Measurements from ENCODE around the gene B4GAT1.
"Not testable (repeated sequence)": the region's sequence is repeated elsewhere in the genome, so short reads cannot be mapped to it uniquely, and the experiment has no call there.

B4GAT1 gene
- 4.0 to 13.8 (median 5.0) reads per million in 9 experiments for total RNA-seq

DNA sequence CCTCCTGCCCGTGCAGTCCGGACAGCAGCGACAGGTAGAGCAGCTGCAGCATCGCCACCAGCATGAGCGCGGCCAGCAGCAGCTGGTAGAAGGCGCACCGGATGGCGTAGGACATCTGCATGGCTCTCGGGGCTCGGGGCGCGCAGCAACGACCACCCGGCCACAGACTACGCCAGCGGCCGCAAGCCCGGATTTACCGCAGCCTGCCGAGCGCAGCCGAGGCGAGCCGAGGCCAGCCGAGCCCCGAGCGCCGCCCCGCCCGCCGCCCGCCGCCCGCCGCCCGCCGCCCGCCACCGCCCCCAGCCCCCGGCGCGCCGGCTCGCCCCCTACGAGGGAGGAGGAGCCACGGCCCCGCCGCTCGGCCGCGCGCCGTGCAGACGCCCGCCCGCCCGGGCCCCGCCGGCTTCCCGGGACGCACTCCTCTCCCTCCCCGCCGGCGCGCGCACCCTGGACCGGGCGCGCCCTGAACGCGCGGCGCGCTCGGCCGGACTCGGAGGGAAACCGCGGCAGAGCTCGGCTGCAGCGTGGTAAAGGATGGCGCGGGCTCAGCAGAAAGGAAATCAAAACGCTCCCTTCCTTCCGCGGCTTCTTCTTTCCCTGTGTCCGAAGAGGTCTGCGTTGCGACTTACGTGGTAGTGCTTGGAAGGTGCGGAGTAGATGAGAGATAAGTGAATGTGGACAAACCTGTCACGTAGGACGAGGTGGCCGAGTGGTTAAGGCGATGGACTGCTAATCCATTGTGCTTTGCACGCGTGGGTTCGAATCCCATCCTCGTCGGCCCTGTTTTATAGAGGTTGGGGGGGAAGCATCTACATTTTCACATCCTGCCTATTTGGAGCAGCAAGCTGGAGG is at the start of gene B4GAT1:
Gene B4GAT1 (minus strand): TSS at position 205 of the 852 bp plus-strand sequence. CDS start 84 bp downstream, at position 121.
- peak; percentile 75 to 82 (median 78) for DNase-seq
- Mint-ChIP-seq H3K4me3 (peak within 1 kb of the TSS; percentile 96 to 99), H3K36me3 (ENCODE audit: insufficient read depth) (peaks cover 49% of the 10 kb centered on the region), H3K27ac (peak within 1 kb of the TSS; percentile 99 to 100), H3K9me3 (no peaks in the 10 kb centered on the region), H3K27me3 (no peaks in the 10 kb centered on the region), H3K4me1 (ENCODE audit: low read depth in 2 of 2) (peaks cover 27 to 34% of the 10 kb centered on the region in 2 donors)
- peak; percentile 51 for ATAC-seq (replicated peaks)

DNA sequence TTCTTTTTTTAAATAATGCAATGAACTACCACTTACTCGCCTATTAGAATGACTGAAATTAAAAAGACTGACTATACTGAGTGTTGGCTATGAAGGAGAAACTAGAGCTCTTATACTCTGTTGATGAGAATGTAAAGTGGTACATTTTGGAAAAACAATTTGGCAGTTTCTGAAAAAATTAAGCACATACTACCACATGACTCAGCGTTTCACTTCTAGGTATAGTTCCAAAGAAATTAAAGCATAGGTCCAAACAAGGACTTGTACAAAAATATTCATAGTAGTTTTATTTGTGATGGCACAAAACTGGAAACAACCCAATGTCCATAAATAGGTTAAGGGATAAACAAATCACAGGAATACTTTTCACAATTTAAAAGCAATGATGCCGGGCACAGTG is 46.5 kb upstream of the B4GAT1 start:
- Mint-ChIP-seq H3K9me3 (no peaks in the 10 kb centered on the region), H3K27me3 (peaks cover 10 to 15% of the 10 kb centered on the region in 2 donors), H3K4me1 (ENCODE audit: low read depth in 2 of 2) (no peaks in the 10 kb centered on the region), H3K36me3 (ENCODE audit: insufficient read depth) (no peaks in the 10 kb centered on the region), H3K4me3 (no peak overlapping the region), H3K27ac (no peak overlapping the region)
- DNase-seq (no peak), ATAC-seq (replicated peaks) (no peak)

DNA sequence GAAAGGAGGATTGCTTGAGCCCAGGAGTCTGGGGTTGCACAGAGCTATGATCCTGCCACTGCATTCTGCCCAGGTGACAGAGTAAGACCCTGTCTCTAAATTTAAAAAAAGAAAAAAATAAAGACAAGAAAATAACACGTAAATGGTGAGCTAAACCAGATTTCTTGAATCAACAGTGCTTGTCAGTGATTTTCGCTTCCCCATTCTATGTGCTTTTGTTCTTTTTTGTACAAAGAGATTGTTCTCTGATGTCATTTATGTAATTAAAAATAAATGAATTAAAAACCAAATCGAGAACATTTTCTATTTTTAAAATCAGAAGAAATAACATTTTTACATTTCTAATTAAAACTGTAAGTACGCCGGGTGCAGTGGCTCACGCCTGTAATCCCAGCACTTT is 43.9 kb upstream of the B4GAT1 start:
- H3K36me3 Mint-ChIP-seq (ENCODE audit: insufficient read depth) = no peaks in the 10 kb centered on the region
- no peak for DNase-seq
- H3K4me3 Mint-ChIP-seq = no peak overlapping the region
- H3K9me3 Mint-ChIP-seq = no peaks in the 10 kb centered on the region
- ATAC-seq (replicated peaks) = no peak
- no peak overlapping the region for H3K27ac Mint-ChIP-seq
- peaks cover under 1 to 2% of the 10 kb centered on the region in 2 donors for H3K4me1 Mint-ChIP-seq (ENCODE audit: low read depth in 2 of 2)
- H3K27me3 Mint-ChIP-seq = peaks cover 9 to 10% of the 10 kb centered on the region in 2 donors

DNA sequence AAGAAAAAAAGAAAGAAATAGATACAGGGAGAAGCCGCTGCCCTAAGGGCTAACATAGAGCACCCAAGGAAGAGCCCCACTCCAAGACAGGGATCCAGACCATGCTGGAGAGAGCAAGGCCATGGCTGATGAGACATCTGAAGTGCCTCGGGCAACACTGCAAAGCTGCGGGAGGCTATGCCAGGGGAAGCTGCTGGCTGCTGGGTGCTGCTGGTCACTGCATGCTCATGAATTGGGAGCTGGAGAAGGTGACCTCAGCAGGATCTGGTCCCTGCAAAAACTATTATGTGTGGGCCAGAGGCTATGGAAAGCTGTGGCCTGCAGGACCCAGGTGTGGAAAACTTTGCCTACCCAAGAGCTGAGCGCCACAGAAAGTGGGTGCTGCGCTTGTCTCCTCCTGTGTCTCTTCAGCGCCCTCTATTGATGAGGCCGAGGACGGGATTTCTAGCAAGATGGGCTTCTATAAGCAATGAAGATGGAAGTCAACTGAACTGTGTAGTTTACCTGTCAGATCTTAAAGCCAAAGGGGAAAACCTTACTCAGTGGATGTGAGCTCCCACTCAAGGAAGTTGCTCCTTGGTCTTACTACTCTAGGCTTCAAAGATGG is 41.5 kb upstream of the B4GAT1 start:
- no peaks in the 10 kb centered on the region for H3K9me3 Mint-ChIP-seq
- DNase-seq (peak; percentile 67 to 72 (median 72)), ATAC-seq (replicated peaks) (peak; percentile 82)
- H3K4me1 Mint-ChIP-seq (ENCODE audit: low read depth in 2 of 2) = peaks cover 3 to 7% of the 10 kb centered on the region in 2 donors
- H3K27ac Mint-ChIP-seq = no peak overlapping the region
- H3K36me3 Mint-ChIP-seq (ENCODE audit: insufficient read depth) = peaks cover 2% of the 10 kb centered on the region
- no peak overlapping the region for H3K4me3 Mint-ChIP-seq
- H3K27me3 Mint-ChIP-seq = peaks cover 6 to 9% of the 10 kb centered on the region in 2 donors

DNA sequence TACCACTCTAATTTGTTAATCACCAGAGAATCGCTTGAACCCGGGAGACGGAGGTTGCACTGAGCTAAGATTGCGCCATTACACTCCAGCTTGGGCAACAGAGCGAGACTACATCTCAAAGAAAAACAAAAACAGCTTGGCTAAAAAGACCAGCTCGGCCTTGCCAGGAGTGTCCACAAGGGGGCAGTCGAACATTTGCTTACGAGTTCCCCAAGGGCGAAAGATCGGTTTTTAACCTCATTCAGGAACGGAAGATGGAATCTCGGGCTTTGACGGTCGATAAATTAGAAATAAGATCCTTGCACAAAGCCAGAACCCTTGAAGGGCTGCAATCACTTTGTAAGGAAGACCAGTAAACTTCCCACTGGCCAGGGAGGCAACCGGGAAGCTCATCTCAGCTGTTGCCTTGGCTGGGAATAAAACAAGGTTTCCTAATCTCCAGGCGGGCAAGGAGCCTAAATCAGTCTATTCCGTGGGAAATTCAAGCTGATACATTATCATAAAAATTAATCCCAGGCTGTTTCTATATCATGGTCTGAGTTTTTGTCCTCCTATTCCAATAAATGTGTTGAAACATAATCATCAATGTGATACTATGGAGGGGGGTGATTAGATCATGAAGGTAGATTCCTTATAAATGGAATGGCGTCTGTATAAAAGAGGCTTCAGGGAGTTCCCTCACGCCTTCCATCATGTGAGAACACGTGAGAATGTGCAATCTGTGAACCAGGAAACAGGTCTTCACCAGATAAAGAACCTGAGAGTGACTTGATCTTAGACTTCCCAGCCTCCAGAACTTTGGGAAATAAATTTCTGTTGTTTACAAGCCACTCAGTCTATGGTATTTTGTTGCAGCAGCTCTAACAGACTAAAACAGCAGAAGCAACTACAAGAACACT is 39.0 kb upstream of the B4GAT1 start:
- ATAC-seq (replicated peaks) = peak; percentile 78

DNA sequence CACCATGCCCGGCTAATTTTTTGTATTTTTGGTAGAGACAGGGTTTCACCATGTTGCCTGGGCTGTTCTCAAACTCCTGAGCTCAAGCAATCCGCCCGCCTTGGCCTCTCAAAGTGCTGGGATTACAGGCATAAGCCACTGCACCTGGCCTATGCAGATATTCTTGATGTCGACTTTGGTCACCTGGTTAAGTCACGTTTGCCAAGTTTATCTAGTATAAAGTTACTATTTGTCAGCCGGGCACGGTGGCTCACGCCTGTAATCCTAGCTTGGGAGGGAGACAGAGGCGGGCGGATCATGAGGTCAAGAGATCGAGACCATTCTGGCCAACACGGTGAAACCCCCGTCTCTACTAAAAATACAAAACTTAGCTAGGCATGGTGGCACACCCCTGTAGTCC is 36.9 kb upstream of the B4GAT1 start:
- H3K9me3 Mint-ChIP-seq; ATAC-seq (replicated peaks); H3K27ac Mint-ChIP-seq; H3K27me3 Mint-ChIP-seq; H3K36me3 Mint-ChIP-seq (ENCODE audit: insufficient read depth); DNase-seq; H3K4me1 Mint-ChIP-seq (ENCODE audit: low read depth in 2 of 2); H3K4me3 Mint-ChIP-seq: not testable (repeated sequence)

More for the DNA sequence above, 39.0 kb upstream of the B4GAT1 start:
- Mint-ChIP-seq H3K27me3 (no peaks in the 10 kb centered on the region), H3K36me3 (ENCODE audit: insufficient read depth) (peaks cover 2% of the 10 kb centered on the region), H3K9me3 (no peaks in the 10 kb centered on the region), H3K4me3 (peak overlapping the region in 1 of 2 donors; percentile 38), H3K4me1 (ENCODE audit: low read depth in 2 of 2) (peaks cover 3 to 7% of the 10 kb centered on the region in 2 donors), H3K27ac (no peak overlapping the region)
- peak; percentile 79 to 86 (median 85) for DNase-seq

DNA sequence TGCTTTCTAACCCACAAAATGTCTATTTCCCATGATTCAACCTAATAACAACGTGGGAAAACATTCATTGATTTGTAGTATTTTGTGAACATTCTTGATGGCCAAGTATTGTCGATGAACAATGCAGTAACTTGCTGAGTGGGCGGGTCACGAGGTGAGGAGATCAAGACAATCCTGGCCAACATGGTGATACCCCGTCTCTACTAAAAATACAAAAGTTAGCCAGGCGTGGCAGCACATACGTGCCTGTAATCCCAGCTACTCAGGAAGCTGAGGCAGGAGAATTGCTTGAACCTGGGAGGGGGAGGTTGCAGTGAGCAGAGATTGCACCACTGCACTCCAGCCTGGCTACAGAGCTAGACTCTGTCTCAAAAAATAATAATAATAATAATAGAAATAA is 32.8 kb upstream of the B4GAT1 start:
- not testable (repeated sequence) for H3K4me3 Mint-ChIP-seq; ATAC-seq (replicated peaks); H3K27me3 Mint-ChIP-seq; H3K36me3 Mint-ChIP-seq (ENCODE audit: insufficient read depth); DNase-seq; H3K4me1 Mint-ChIP-seq (ENCODE audit: low read depth in 2 of 2); H3K9me3 Mint-ChIP-seq; H3K27ac Mint-ChIP-seq

DNA sequence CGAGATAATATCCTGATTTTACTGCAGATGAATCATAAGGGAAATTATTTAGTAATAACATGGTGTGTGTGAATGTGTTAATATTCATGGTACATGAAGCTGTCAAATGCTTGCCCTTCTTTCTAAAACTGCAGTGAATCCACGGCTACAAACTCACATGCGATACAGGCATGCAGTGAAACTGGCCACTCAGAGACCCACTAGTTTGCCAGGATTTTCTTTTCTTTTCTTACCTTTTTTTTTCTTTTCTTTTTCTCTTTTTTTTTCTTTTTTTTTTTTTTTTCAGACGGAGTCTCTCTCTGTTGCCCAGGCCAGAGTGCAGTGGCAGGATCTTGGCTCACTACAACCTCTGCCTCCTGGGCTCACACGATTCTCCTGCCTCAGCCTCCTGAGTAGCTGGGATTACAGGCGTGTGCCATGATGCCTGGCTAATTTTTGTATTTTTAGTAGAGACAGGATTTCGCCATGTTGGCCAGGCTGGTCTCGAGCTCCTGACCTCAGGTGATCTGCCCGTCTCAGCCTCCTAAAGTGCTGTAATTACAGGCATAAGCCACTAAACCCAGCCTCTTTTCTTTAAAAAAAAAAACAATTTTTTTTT is 26.4 kb upstream of the B4GAT1 start:
- H3K27ac Mint-ChIP-seq = peak overlapping the region in 1 of 2 donors; percentile 67
- not testable (repeated sequence) for H3K27me3 Mint-ChIP-seq; H3K36me3 Mint-ChIP-seq (ENCODE audit: insufficient read depth); H3K9me3 Mint-ChIP-seq; H3K4me3 Mint-ChIP-seq; ATAC-seq (replicated peaks); DNase-seq; H3K4me1 Mint-ChIP-seq (ENCODE audit: low read depth in 2 of 2)

DNA sequence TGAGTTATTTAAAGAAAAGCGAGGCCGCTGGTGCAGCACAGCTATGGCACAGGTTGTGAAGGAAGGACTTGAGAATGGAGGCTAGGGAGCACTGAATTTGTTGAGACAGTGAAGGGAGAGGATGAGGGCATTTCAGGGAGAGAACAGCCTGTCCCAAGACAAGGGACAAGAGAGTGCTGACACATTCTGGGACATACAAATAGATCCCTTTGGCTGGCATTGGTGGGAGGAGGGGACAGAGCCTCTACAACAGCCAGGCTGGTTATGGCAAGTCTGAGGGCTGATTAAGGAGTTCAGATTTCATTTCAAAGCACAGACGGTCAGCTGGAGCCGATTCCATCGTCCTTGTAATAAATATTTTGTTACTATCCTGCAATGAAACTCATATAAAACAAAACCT is 25.8 kb upstream of the B4GAT1 start:
- Mint-ChIP-seq H3K4me1 (ENCODE audit: low read depth in 2 of 2) (peaks cover 0 to 7% of the 10 kb centered on the region in 2 donors), H3K9me3 (no peaks in the 10 kb centered on the region), H3K36me3 (ENCODE audit: insufficient read depth) (no peaks in the 10 kb centered on the region), H3K27me3 (no peaks in the 10 kb centered on the region), H3K4me3 (no peak overlapping the region), H3K27ac (no peak overlapping the region)
- DNase-seq (no peak), ATAC-seq (replicated peaks) (no peak)

DNA sequence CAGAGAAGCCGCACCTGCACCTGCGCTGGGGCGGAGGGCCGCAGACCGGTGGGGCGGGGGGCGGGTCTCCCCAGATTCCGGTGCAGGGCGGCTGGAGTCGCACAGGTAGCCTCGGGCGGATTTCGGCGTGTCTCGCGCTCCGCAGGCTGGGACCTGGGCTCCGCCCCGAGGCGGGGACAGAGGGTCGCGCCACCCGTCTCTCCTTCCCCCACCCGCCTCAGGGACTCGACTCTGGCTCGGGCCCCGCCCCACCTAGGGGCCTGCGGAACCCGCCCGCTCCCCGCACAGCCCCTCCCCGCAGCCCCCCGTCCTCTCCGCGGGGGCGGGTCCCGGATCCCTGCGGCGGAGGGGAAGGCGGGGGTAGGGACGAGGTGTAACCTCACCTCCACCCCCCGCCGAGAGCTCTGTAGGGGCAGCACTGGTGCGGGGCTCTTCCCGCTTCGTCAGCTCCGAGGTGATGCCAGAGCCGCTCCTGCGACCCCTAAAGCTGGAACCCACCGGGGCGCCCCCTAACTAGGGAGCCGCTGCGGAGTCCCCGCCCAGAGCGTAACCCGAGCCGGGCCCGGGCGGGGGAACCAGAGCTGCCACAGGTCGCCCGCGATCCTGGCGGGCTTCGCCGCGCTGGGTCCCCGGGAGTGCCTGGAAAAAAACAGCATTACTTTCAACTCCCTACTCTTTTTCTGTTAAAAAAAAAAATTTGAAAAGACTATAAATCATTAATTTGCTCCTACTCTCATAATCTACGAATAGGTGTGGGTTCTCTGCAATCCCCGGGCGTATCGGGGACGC is 24.4 kb upstream of the B4GAT1 start, which contains the start of gene SLC29A2:
Gene SLC29A2 (minus strand): TSS at position 134 of the 789 bp plus-strand sequence. CDS start 169 bp downstream, outside the sequence.
- peak; percentile 79 for ATAC-seq (replicated peaks)
- Mint-ChIP-seq H3K36me3 (ENCODE audit: insufficient read depth) (no peaks in the 10 kb centered on the region), H3K27ac (peak within 1 kb of the TSS in 1 of 2 donors; percentile 81), H3K4me3 (peak within 1 kb of the TSS; percentile 82 to 87), H3K4me1 (ENCODE audit: low read depth in 2 of 2) (peaks cover 0 to 7% of the 10 kb centered on the region in 2 donors), H3K9me3 (no peaks in the 10 kb centered on the region), H3K27me3 (no peaks in the 10 kb centered on the region)
- peak; percentile 58 to 67 (median 64) for DNase-seq

DNA sequence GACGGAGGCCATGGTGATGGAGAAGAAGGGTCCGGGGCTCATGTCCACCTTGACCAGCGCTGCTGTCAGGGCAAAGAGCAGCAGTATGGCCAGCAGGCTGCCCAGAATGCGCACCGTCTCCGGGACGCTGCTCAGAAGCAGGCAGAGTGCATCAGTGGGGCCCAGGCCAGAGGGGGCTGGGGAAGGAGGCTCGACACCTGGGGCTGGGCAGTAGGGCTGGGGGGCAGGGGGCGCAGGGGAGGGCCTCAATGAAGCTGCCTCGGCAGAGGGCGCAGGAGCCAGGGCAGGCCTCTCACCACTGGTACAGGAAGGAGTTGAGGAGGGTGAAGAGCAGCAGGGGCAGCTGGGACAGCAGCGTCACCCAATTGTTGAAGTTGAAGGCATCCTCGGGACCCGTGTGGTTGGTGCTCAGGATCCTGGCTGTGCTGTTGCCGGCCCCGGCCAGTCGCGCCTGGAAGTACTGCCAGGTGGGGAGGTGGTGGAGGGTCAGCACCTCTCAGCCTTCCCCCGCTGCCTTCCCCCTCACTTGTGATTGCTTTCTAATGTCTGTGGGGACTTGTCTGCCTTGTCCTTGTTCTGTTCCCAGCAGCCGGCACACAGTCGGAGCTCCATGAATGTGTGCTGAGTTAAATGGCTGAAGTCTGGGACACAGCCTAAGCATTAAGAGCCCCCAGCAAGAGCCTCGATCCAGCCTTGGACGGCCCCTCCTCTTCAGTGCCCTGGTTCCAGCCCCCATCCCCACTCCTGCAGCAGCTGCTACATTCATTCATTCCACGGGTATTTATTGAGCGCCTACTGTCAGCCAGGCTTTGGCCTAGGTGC is 21.9 kb upstream of the B4GAT1 start:
- Mint-ChIP-seq H3K36me3 (ENCODE audit: insufficient read depth) (no peaks in the 10 kb centered on the region), H3K27ac (peak overlapping the region in 1 of 2 donors; percentile 66), H3K9me3 (no peaks in the 10 kb centered on the region), H3K27me3 (no peaks in the 10 kb centered on the region), H3K4me3 (peak overlapping the region in 1 of 2 donors; percentile 11), H3K4me1 (ENCODE audit: low read depth in 2 of 2) (peaks cover 0 to 7% of the 10 kb centered on the region in 2 donors)
- DNase-seq (no peak), ATAC-seq (replicated peaks) (no peak)

All from effector memory CD8-positive, alpha-beta T cell (primary cell).